Neural cell (in vitro differentiated cells): ENCODE data around the gene UBASH3A.

Source experiments
- EZH2 ChIP-seq: fragments of 200-600, 300-800 bp; shearing (Covaris generic), sonication (generic); IDR thresholded peaks from 2 replicates; pipeline ENCODE4 v1.6.1; 2014; ENCODE audit warnings: antibody characterized with exemption, low read length, borderline replicate concordance, mild to moderate bottlenecking; ENCODE audit not compliant: insufficient read depth, poor library complexity, severe bottlenecking
- POLR2AphosphoS5 ChIP-seq: IDR thresholded peaks from 2 replicates; pipeline ENCODE4 v1.6.1; 2012
- SMC3 ChIP-seq: fragments of 450-650 bp; conservative IDR thresholded peaks from 2 replicates; pipeline ENCODE4 v1.6.1; 2014; ENCODE audit warnings: antibody characterized with exemption, mild to moderate bottlenecking, moderate library complexity; ENCODE audit not compliant: poor library complexity
- TF ChIP-seq, protein P1 (sequence below): fragments of 450-650 bp; IDR thresholded peaks from 2 replicates; pipeline ENCODE4 v1.5.1; 2014; ENCODE audit warnings: antibody characterized with exemption, mild to moderate bottlenecking, moderate library complexity; ENCODE audit not compliant: poor library complexity, severe bottlenecking

DNA sequence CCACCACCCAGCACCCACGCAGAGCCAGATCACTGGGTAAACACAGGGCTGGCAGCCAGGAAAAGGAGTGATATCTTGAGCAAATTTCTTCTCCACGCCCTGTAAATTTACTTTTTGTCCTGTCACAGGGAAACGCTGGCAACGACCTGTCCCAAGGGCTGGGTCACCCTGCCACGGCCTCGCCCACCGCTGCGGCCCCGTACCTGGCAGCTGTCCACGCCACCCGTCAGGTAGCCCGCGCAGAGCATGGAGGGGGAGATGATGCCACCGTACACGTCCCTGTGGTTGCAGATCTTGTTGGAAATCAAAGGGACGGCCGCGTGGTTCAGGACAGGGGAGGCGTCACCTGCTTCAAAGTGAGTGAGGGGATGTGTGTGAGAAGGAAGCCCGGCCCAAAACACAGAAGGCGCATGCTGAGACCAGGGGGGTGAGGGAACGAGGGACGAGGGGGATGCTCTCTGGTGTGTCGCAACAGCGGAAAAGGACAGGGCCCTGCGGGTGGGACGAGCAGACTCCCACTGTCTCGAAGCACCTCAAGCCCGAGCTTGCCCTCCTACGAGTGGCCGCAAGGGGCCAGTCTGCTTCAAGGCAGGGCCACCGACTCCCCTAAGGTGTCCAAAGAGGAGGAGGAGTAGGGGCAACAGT, 27.2 kb upstream of the UBASH3A start:
- TF ChIP-seq, protein P1, sequence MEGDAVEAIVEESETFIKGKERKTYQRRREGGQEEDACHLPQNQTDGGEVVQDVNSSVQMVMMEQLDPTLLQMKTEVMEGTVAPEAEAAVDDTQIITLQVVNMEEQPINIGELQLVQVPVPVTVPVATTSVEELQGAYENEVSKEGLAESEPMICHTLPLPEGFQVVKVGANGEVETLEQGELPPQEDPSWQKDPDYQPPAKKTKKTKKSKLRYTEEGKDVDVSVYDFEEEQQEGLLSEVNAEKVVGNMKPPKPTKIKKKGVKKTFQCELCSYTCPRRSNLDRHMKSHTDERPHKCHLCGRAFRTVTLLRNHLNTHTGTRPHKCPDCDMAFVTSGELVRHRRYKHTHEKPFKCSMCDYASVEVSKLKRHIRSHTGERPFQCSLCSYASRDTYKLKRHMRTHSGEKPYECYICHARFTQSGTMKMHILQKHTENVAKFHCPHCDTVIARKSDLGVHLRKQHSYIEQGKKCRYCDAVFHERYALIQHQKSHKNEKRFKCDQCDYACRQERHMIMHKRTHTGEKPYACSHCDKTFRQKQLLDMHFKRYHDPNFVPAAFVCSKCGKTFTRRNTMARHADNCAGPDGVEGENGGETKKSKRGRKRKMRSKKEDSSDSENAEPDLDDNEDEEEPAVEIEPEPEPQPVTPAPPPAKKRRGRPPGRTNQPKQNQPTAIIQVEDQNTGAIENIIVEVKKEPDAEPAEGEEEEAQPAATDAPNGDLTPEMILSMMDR: no peak
- no peak for TF ChIP-seq POLR2AphosphoS5
- no peak for TF ChIP-seq EZH2
- no peak for TF ChIP-seq SMC3
